Activated CD8-positive, alpha-beta T cell treated with anti-CD3 and anti-CD28 coated beads for 36 hours (primary cell): ENCODE data around the gene ZNF496. TPM values are rescaled to one million over a fixed set of nuclear protein-coding genes. Genes with fewer than 3 reads are reported as not detected.
A peak's percentile ranks its signal among the peaks of the same experiment; 100 is the strongest.

Experiments
- ATAC-seq: fragments of 200-7000 bp; cut with Tn5 transposase; one replicate; pipeline ENCODE4 v1.10.0; 2021; ENCODE audit warnings: mild to moderate bottlenecking, moderate library complexity
- CTCF ChIA-PET: fragments of 350-600 bp; sonication (Branson Sonifier 250); formaldehyde crosslinking; loops from one replicate; lab custom pipeline; 2021; ENCODE audit warnings: antibody characterized with exemption; lab: Charles Lee
- POLR2A ChIA-PET: fragments of 350-600 bp; sonication (Branson Sonifier 250); formaldehyde crosslinking; loops from one replicate; lab custom pipeline; 2021; ENCODE audit warnings: antibody characterized with exemption; lab: Charles Lee
- DNase-seq: peaks from one replicate; pipeline ENCODE4 v3.0.0-alpha.2; 2020
- H3K27ac Mint-ChIP-seq: one replicate; pipeline ENCODE4 v1.8.0; 2021; ENCODE audit warnings: mild to moderate bottlenecking, mixed read lengths
- H3K27me3 Mint-ChIP-seq: one replicate; pipeline ENCODE4 v1.8.0; 2021; ENCODE audit warnings: mixed read lengths
- H3K36me3 Mint-ChIP-seq: one replicate; pipeline ENCODE4 v1.8.0; 2021; ENCODE audit warnings: low read depth, mixed read lengths
- H3K4me1 Mint-ChIP-seq: one replicate; pipeline ENCODE4 v1.8.0; 2021; ENCODE audit warnings: low read depth, mixed read lengths
- H3K4me3 Mint-ChIP-seq: one replicate; pipeline ENCODE4 v1.8.0; 2021; ENCODE audit warnings: mild to moderate bottlenecking, moderate library complexity, mixed read lengths
- H3K9me3 Mint-ChIP-seq: one replicate; pipeline ENCODE4 v1.8.0; 2021; ENCODE audit warnings: mixed read lengths
- CTCF ChIP-seq: fragments of 200-600 bp; IDR thresholded peaks from one replicate; pipeline ENCODE4 v1.8.0; 2022; ENCODE audit warnings: antibody characterized with exemption, mild to moderate bottlenecking
- intact Hi-C: fragments of 100-400 bp; cut with micrococcal nuclease; formaldehyde crosslinking; loops from one replicate; pipeline ENCODE4 v1.10.0; 2022
- total RNA-seq, 2 experiments: library from RNA; stranded (reverse); gene quantifications; one replicate each; pipeline ENCODE4 v1.2.3, GENCODE V29; 2021

The ZNF496 gene
- total RNA-seq, 2 experiments from 2014 or later = 27.5 to 28.0 TPM

GRCh38 chr1:247360991-247361731, 29.5 kb upstream of the ZNF496 start:
- ATAC-seq = peak; percentile 47
- Mint-ChIP-seq H3K9me3 (no peaks in the 10 kb centered on the region), H3K4me1 (peaks cover 12% of the 10 kb centered on the region), H3K36me3 (no peaks in the 10 kb centered on the region), H3K27me3 (peaks cover 22% of the 10 kb centered on the region), H3K27ac (no peak overlapping the region), H3K4me3 (no peak overlapping the region)
- CTCF ChIA-PET = interaction anchor here (1.2 to 2.3 kb wide), 3 partner anchors 12 to 125 kb away, joined by 4 to 9 read pairs (median 4); no protein-coding TSS in a partner anchor
- DNase-seq = no peak
- no peak for TF ChIP-seq CTCF
- POLR2A ChIA-PET = no interaction called here
- intact Hi-C loops = no loop called here

GRCh38 chr1:247360116-247360898, 28.6 kb upstream of the ZNF496 start:
- H3K27ac Mint-ChIP-seq = no peak overlapping the region
- intact Hi-C loops = no loop called here
- no peaks in the 10 kb centered on the region for H3K36me3 Mint-ChIP-seq
- H3K27me3 Mint-ChIP-seq = peaks cover 17% of the 10 kb centered on the region
- no peak for ATAC-seq
- no peaks in the 10 kb centered on the region for H3K9me3 Mint-ChIP-seq
- ChIA-PET POLR2A (no interaction called here), CTCF (interaction anchor here (2.3 kb wide), 2 partner anchors 13 to 29 kb away, joined by 4 to 9 read pairs; no protein-coding TSS in a partner anchor)
- TF ChIP-seq CTCF = no peak
- no peak overlapping the region for H3K4me3 Mint-ChIP-seq
- peaks cover 12% of the 10 kb centered on the region for H3K4me1 Mint-ChIP-seq
- no peak for DNase-seq

- no peak overlapping the region for H3K4me3 Mint-ChIP-seq
- no peaks in the 10 kb centered on the region for H3K36me3 Mint-ChIP-seq
- TF ChIP-seq CTCF = no peak
- POLR2A ChIA-PET = no interaction called here
- H3K27ac Mint-ChIP-seq = no peak overlapping the region
- peaks cover 15% of the 10 kb centered on the region for H3K27me3 Mint-ChIP-seq
- CTCF ChIA-PET = no interaction called here
- peaks cover 12% of the 10 kb centered on the region for H3K4me1 Mint-ChIP-seq
- intact Hi-C loops = no loop called here
- DNase-seq (no peak), ATAC-seq (no peak)
- H3K9me3 Mint-ChIP-seq = no peaks in the 10 kb centered on the region
Observed at GRCh38 chr1:247359559-247359958, 27.9 kb upstream of the ZNF496 start.

GRCh38 chr1:247358920-247359319, 27.3 kb upstream of the ZNF496 start:
- ChIA-PET POLR2A (no interaction called here), CTCF (no interaction called here)
- H3K4me1 Mint-ChIP-seq = peaks cover 12% of the 10 kb centered on the region
- TF ChIP-seq CTCF = no peak
- H3K27ac Mint-ChIP-seq = no peak overlapping the region
- H3K27me3 Mint-ChIP-seq = peaks cover 15% of the 10 kb centered on the region
- H3K9me3 Mint-ChIP-seq = no peaks in the 10 kb centered on the region
- H3K4me3 Mint-ChIP-seq = no peak overlapping the region
- DNase-seq (no peak), ATAC-seq (no peak)
- H3K36me3 Mint-ChIP-seq = no peaks in the 10 kb centered on the region
- intact Hi-C loops = no loop called here

- POLR2A ChIA-PET = no interaction called here
- H3K27ac Mint-ChIP-seq = no peak overlapping the region
- no peak for DNase-seq
- no peaks in the 10 kb centered on the region for H3K36me3 Mint-ChIP-seq
- peaks cover 12% of the 10 kb centered on the region for H3K4me1 Mint-ChIP-seq
- H3K4me3 Mint-ChIP-seq = no peak overlapping the region
- CTCF ChIA-PET = no interaction called here
- no peak for TF ChIP-seq CTCF
- ATAC-seq = peak; percentile 30
- H3K9me3 Mint-ChIP-seq = no peaks in the 10 kb centered on the region
- intact Hi-C loops = no loop called here
- peaks cover 12% of the 10 kb centered on the region for H3K27me3 Mint-ChIP-seq
Observed at GRCh38 chr1:247357781-247358211, 26.1 kb upstream of the ZNF496 start.
